IMR-90 (cell line): ENCODE measurements around the gene NCR2. TPM values are rescaled to one million over a fixed set of nuclear protein-coding genes. Genes with fewer than 3 reads are reported as not detected.

ENCODE experiments used
- ATAC-seq: fragments of 200-7000 bp; cut with Tn5 transposase; 2 replicates; pipeline ENCODE4 v1.9.1; 2020; ENCODE audit warnings: low read depth, mild to moderate bottlenecking, moderate library complexity
- BruUV-seq: library from RNA; stranded (reverse); fragments of 400-500 nt; replicated peaks from 2 replicates; lab custom pipeline; 2021; lab: Mats Ljungman, UMichigan
- CTCF ChIA-PET: fragments of 300-600 bp; formaldehyde crosslinking; extraction: SDS; loops from one replicate; lab custom pipeline; 2021; ENCODE audit warnings: antibody characterized with exemption; lab: Yijun Ruan, JAX
- POLR2A ChIA-PET: fragments of 300-600 bp; sonication (Branson Sonifier 250); formaldehyde crosslinking; loops from one replicate; lab custom pipeline; 2022; ENCODE audit warnings: antibody characterized with exemption; ENCODE audit not compliant: unreplicated experiment; lab: Charles Lee
- DNase-seq: peaks from one replicate; pipeline ENCODE4 v3.0.0; 2013
- H2AFZ ChIP-seq: replicated peaks from 2 replicates; pipeline ENCODE3; 2013; ENCODE audit warnings: low read length, mild to moderate bottlenecking; ENCODE audit not compliant: poor library complexity
- H2AK5ac ChIP-seq: 2 replicates; pipeline ENCODE4 v1.6.1; 2013; ENCODE audit warnings: low read depth, low read length, inconsistent platforms
- H2AK9ac ChIP-seq: replicated peaks from 2 replicates; pipeline ENCODE3; 2013; ENCODE audit warnings: mild to moderate bottlenecking, low read depth, low read length, moderate library complexity; ENCODE audit not compliant: poor library complexity
- H2BK120ac ChIP-seq: 2 replicates; pipeline ENCODE4 v1.6.1; 2013; ENCODE audit warnings: low read depth, low read length, inconsistent platforms
- H2BK15ac ChIP-seq: 3 replicates; pipeline ENCODE4 v1.6.1; 2013; ENCODE audit warnings: low read depth, low read length, inconsistent platforms
- H2BK20ac ChIP-seq: 2 replicates; pipeline ENCODE4 v1.6.1; 2013; ENCODE audit warnings: low read depth, mild to moderate bottlenecking, inconsistent platforms, low read length, moderate library complexity
- H2BK5ac ChIP-seq: 2 replicates; pipeline ENCODE4 v1.6.1; 2013; ENCODE audit warnings: mild to moderate bottlenecking, low read depth, low read length, inconsistent platforms; ENCODE audit not compliant: poor library complexity, severe bottlenecking
- H3K14ac ChIP-seq: replicated peaks from 2 replicates; pipeline ENCODE4 v1.6.1; 2013; ENCODE audit warnings: low read depth, low read length, inconsistent platforms
- H3K18ac ChIP-seq: 2 replicates; pipeline ENCODE4 v1.6.1; 2013; ENCODE audit warnings: low read depth, low read length, control low read depth
- H3K23ac ChIP-seq: 2 replicates; pipeline ENCODE4 v1.6.1; 2013; ENCODE audit warnings: low read depth, low read length, inconsistent platforms
- H3K27ac ChIP-seq: 2 replicates; pipeline ENCODE4 v1.5.1; 2013; ENCODE audit warnings: mild to moderate bottlenecking, control low read depth, low read length; ENCODE audit not compliant: insufficient read depth
- H3K27me3 ChIP-seq: 2 replicates; pipeline ENCODE4 v1.6.1; 2013; ENCODE audit warnings: low read length; ENCODE audit not compliant: control insufficient read depth, insufficient read depth
- H3K36me3 ChIP-seq: 2 replicates; pipeline ENCODE4 v1.6.1; 2013; ENCODE audit warnings: low read length, mixed read lengths; ENCODE audit not compliant: control insufficient read depth, insufficient read depth
- H3K4ac ChIP-seq: 2 replicates; pipeline ENCODE4 v1.6.1; 2013; ENCODE audit warnings: low read depth, low read length, inconsistent platforms
- H3K4me1 ChIP-seq: 2 replicates; pipeline ENCODE4 v1.6.1; 2013; ENCODE audit warnings: low read length, mixed read lengths; ENCODE audit not compliant: control insufficient read depth, insufficient read depth
- H3K4me2 ChIP-seq: 2 replicates; pipeline ENCODE4 v1.6.1; 2013; ENCODE audit warnings: low read depth, mild to moderate bottlenecking, control low read depth, low read length, moderate library complexity
- H3K4me3 ChIP-seq: 2 replicates; pipeline ENCODE4 v1.5.1; 2013; ENCODE audit warnings: low read depth, mild to moderate bottlenecking, control low read depth, low read length, moderate library complexity; ENCODE audit not compliant: insufficient read depth
- H3K56ac ChIP-seq: 2 replicates; pipeline ENCODE4 v1.6.1; 2013; ENCODE audit warnings: low read length, inconsistent platforms; ENCODE audit not compliant: insufficient read depth; ENCODE audit errors: extremely low read depth
- H3K79me1 ChIP-seq, 2 experiments: 2 replicates each; pipeline ENCODE4 v1.6.1; 2013; ENCODE audit warnings: low read length in 2 of 2, inconsistent platforms in 1 of 2, low read depth in 1 of 2
- H3K9ac ChIP-seq: 2 replicates; pipeline ENCODE4 v1.6.1; 2013; ENCODE audit warnings: low read depth, low read length, control low read depth
- H3K9me1 ChIP-seq: 2 replicates; pipeline ENCODE4 v1.6.1; 2013; ENCODE audit warnings: low read length, inconsistent platforms; ENCODE audit not compliant: insufficient read depth
- H3K9me3 ChIP-seq: 2 replicates; pipeline ENCODE4 v1.6.1; 2013; ENCODE audit warnings: low read length; ENCODE audit not compliant: control insufficient read depth, insufficient read depth
- H4K20me1 ChIP-seq: 2 replicates; pipeline ENCODE4 v1.6.1; 2013; ENCODE audit warnings: low read length, inconsistent platforms; ENCODE audit not compliant: insufficient read depth
- H4K5ac ChIP-seq: 2 replicates; pipeline ENCODE4 v1.6.1; 2013; ENCODE audit warnings: mild to moderate bottlenecking, low read depth, low read length, control low read depth
- H4K8ac ChIP-seq, 2 experiments: 2 replicates each; pipeline ENCODE4 v1.6.1; 2013; ENCODE audit warnings: low read depth in 2 of 2, low read length in 2 of 2, control low read depth in 1 of 2, inconsistent platforms in 1 of 2
- H4K91ac ChIP-seq: 2 replicates; pipeline ENCODE4 v1.6.1; 2013; ENCODE audit warnings: low read depth, low read length, inconsistent platforms; ENCODE audit not compliant: insufficient read depth
- BHLHE40 ChIP-seq: fragments of 150-350 bp; IDR thresholded peaks from 2 replicates; pipeline ENCODE4 v1.6.1; 2016; ENCODE audit warnings: mild to moderate bottlenecking, low read depth, low read length
- CEBPB ChIP-seq: IDR thresholded peaks from 2 replicates; pipeline ENCODE4 v1.6.1; 2012; ENCODE audit warnings: low read depth, low read length, improper control_type of control experiment
- CHD1 ChIP-seq: IDR thresholded peaks from 2 replicates; pipeline ENCODE4 v1.6.1; 2012; ENCODE audit warnings: low read depth, low read length, improper control_type of control experiment
- CTCF ChIP-seq: conservative IDR thresholded peaks from 2 replicates; pipeline ENCODE4 v1.5.1; 2012; ENCODE audit warnings: mild to moderate bottlenecking, low read depth, low read length, improper control_type of control experiment
- ELK1 ChIP-seq: fragments of 150-350 bp; IDR thresholded peaks from 2 replicates; pipeline ENCODE4 v1.6.1; 2016; ENCODE audit warnings: low read depth, mild to moderate bottlenecking, low read length, moderate library complexity, borderline replicate concordance
- FOS ChIP-seq: fragments of 150-350 bp; IDR thresholded peaks from 2 replicates; pipeline ENCODE4 v1.6.1; 2016; ENCODE audit warnings: low read depth, low read length
- MAFK ChIP-seq: IDR thresholded peaks from 2 replicates; pipeline ENCODE4 v1.6.1; 2012; ENCODE audit warnings: low read depth, low read length, improper control_type of control experiment
- MAZ ChIP-seq: IDR thresholded peaks from 2 replicates; pipeline ENCODE4 v1.6.1; 2012; ENCODE audit warnings: low read depth, mild to moderate bottlenecking, low read length, improper control_type of control experiment, moderate library complexity, borderline replicate concordance
- NFE2L2 ChIP-seq: fragments of 150-350 bp; IDR thresholded peaks from 2 replicates; pipeline ENCODE4 v1.6.1; 2016; ENCODE audit warnings: low read depth, mild to moderate bottlenecking, low read length
- POLR2A ChIP-seq: IDR thresholded peaks from 2 replicates; pipeline ENCODE4 v1.6.1; 2012; ENCODE audit warnings: mild to moderate bottlenecking, low read depth, low read length
- RCOR1 ChIP-seq: IDR thresholded peaks from 2 replicates; pipeline ENCODE4 v1.6.1; 2012; ENCODE audit warnings: mild to moderate bottlenecking, low read length, improper control_type of control experiment; ENCODE audit not compliant: insufficient replicate concordance
- RFX5 ChIP-seq: IDR thresholded peaks from 2 replicates; pipeline ENCODE4 v1.8.0; 2012; ENCODE audit warnings: low read depth, mild to moderate bottlenecking, low read length, moderate library complexity
- SMC3 ChIP-seq: fragments of 150-350 bp; IDR thresholded peaks from 2 replicates; pipeline ENCODE4 v1.6.1; 2016; ENCODE audit warnings: low read depth, mild to moderate bottlenecking, antibody characterized with exemption, low read length, moderate library complexity
- USF2 ChIP-seq: fragments of 150-350 bp; IDR thresholded peaks from 2 replicates; pipeline ENCODE4 v1.6.1; 2017; ENCODE audit warnings: mild to moderate bottlenecking, antibody characterized with exemption, low read length, low read depth
- WGBS, 2 experiments: methylation state at CpG; one replicate each; pipeline versions ENCODE4 v1.1.5 to v1.1.7; 2013; ENCODE audit warnings: missing lambda C conversion rate in 2 of 2; ENCODE audit not compliant: insufficient read length in 1 of 2; ENCODE audit errors: extremely low coverage in 2 of 2; 5-methylcytosine and 5-hydroxymethylcytosine counted together
- dilution Hi-C: fragments of 300-500 bp; cut with HindIII; formaldehyde crosslinking; loops from one replicate; pipeline ENCODE4 v1.14.3; 2018; ENCODE audit warnings: low sequenced_read_pairs; ENCODE audit not compliant: unreplicated experiment
- in situ Hi-C: fragments of 300-500 bp; cut with MboI; formaldehyde crosslinking; loops from 3 replicates; pipeline ENCODE4 v1.14.3; 2019; ENCODE audit warnings: low sequenced_read_pairs, inconsistent platforms, mixed read lengths
- intact Hi-C: fragments of 100-400 bp; cut with micrococcal nuclease; formaldehyde crosslinking; loops from 2 replicates; pipeline ENCODE4 v1.10.0; 2022
- polyA plus RNA-seq, 3 experiments: library from polyadenylated mRNA; depleted of rRNA; stranded (reverse); fragments of >200 nt; gene quantifications; 2 replicates each; pipeline ENCODE4 v1.2.3, GENCODE V29; 2012; ENCODE audit warnings: low replicate concordance in 1 of 3
- total RNA-seq: library from RNA; depleted of rRNA; stranded (reverse); fragments of >200 nt; gene quantifications from 2 replicates; pipeline ENCODE4 v1.2.3, GENCODE V29; 2012

NCR2 gene
- total and polyA plus RNA-seq, 2 of the 4 experiments (the other 2 are of a cell fraction), result not detected

- no peak overlapping the region for H3K27ac ChIP-seq
- no CpG with 5 or more reads among the region's 2 CpGs for WGBS, 2 experiments
- H2AK5ac ChIP-seq, result no peak overlapping the region
- H3K4me1 ChIP-seq, result no peaks in the 10 kb centered on the region
- no TSS peak for BruUV-seq
- no peak overlapping the region for H2AK9ac ChIP-seq
- no peak overlapping the region for H3K18ac ChIP-seq
- H2BK20ac ChIP-seq, result no peak overlapping the region
- no peak overlapping the region for H2BK15ac ChIP-seq
- no peak overlapping the region for H4K8ac ChIP-seq
- no peaks in the 10 kb centered on the region for H3K9me1 ChIP-seq
- ATAC-seq (no peak), DNase-seq (no peak)
- in situ Hi-C loops, result no loop called here
- ChIA-PET CTCF (no interaction called here), POLR2A (no interaction called here)
- no peaks in the 10 kb centered on the region for H3K9me3 ChIP-seq
- no peaks in the 10 kb centered on the region for H3K79me1 ChIP-seq
- no peaks in the 10 kb centered on the region for H3K36me3 ChIP-seq
- H2BK120ac ChIP-seq, result no peak overlapping the region
- dilution Hi-C loops, result no loop called here
- no peak overlapping the region for H2BK5ac ChIP-seq
- H3K14ac ChIP-seq, result no peak overlapping the region
- peaks cover 6% of the 10 kb centered on the region for H3K27me3 ChIP-seq
- H2AFZ ChIP-seq, result no peak overlapping the region
- no peak overlapping the region for H3K23ac ChIP-seq
- H4K20me1 ChIP-seq, result no peaks in the 10 kb centered on the region
- no peak overlapping the region for H4K5ac ChIP-seq
- H3K56ac ChIP-seq, result no peak overlapping the region
- H3K9ac ChIP-seq, result no peak overlapping the region
- no peak overlapping the region for H3K4me2 ChIP-seq
- intact Hi-C loops, result no loop called here
- TF ChIP-seq MAFK, result no peak
- TF ChIP-seq FOS, result no peak
- no peak for TF ChIP-seq RCOR1
- no peak for TF ChIP-seq RFX5
- TF ChIP-seq NFE2L2, result no peak
- no peak for TF ChIP-seq CHD1
- no peak for TF ChIP-seq CEBPB
- TF ChIP-seq USF2, result no peak
- no peak for TF ChIP-seq CTCF
- TF ChIP-seq POLR2A, result no peak
- TF ChIP-seq ELK1, result no peak
- TF ChIP-seq BHLHE40, result no peak
- no peak for TF ChIP-seq SMC3
- no peak for TF ChIP-seq MAZ
- no peak overlapping the region for H3K4ac ChIP-seq
- H3K4me3 ChIP-seq, result no peak overlapping the region
- H4K91ac ChIP-seq, result no peak overlapping the region
Measured at GRCh38 chr6:41288754-41289129, 46.7 kb upstream of the NCR2 start.
